GM18502 (cell line): Measurements from ENCODE around the gene NKTR.

Experiments used
- ATAC-seq: cut with Tn5 transposase; IDR thresholded peaks from one replicate; pipeline ENCODE4 v1.9.1; 2021; ENCODE audit warnings: mild to moderate bottlenecking; ENCODE audit not compliant: unreplicated experiment, poor library complexity

NKTR gene

DNA sequence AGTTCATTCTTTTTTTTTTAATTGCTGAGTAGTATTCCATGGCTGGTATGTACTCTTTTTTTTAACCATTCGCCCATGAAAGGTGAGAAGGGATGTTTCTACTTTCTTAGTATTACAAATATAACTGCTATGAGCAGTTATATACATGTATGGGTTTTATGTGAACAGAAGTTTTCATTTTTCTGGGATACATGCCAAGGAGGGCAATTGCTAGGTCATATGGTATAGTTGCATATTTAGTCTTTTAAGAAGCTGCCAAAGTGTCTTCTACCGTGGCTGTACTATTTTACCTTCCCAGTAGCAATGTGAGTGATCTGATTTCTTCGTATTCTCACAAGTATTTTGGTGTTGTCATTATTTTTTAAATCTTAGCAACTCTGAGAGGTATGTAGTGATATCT is 73.7 kb downstream of the NKTR start:
- no peak for ATAC-seq

DNA sequence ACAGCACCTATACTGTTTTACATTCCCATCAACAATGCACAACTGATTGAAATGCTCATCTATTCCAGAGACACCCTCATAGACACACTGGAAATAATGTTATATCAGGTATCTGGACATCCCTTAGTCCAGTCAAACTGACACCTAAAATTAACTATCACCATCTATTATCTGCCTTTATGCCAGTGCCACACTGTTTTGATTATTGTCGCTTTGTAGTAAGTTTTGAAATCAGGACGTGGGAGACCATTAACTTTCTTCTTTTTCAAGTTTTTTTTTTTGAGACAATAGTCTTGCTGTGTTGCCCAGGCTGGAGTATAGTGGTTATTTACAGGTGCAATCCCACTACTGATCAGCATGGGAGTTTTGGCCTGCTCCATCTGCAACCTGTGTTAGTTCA is 75.4 kb downstream of the NKTR start:
- no peak for ATAC-seq

DNA sequence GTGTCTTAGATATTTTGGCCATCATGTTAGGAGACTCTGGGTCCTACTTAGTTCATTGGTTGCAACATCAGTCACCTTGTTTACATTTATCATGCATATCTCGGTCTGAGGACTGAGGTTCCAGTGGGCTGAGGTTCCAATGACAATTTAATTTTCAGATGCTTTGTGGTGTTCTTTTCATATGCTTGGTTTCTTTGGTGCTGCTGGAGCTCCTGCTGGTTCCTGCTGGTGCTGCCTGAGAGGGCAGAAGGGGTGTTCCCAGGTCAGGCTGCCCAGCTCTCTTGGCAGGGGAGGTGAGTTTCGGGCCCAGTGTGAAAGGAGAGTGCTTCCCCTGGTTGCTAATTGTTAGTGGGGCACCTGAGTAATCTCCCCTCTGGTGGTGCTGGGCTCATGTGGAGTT is 78.0 kb downstream of the NKTR start:
- ATAC-seq: no peak

DNA sequence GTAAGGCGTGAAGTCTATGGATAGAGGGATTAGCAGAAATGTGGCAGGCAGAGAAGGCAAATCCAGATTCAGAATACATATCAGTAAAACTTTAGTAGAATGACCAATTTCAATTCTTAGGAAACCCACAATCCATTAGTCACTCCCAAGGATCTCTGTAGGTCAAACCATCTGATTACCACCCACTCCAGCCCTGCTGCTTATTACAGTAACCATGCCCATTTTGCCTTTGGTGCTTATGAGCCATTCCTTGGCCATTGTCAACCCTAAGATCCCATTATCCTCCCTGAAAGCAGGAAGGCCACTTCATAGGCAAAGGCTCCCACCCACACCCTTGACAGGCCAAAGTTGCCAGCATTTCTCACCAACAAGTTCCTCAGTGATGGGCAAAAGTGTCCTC is 79.8 kb downstream of the NKTR start:
- no peak for ATAC-seq

DNA sequence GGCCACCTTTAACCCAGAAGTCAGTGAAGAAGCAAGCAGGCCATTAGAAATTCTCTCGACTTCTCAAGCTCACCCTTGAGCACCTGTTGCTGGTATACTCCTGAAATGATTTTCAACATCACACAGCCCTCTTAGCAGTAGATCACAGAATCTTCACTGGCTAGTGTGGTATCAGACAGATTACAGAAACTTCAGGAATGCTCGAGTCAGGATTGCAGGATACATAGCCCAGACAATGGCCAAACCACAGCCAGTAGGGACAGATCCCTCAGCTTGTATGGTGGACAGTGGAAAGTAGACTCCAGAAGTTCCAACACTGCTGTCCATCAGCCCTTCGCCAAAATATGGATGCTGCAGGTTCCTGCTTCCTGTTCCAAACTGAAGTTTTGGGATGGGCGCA is 80.3 kb downstream of the NKTR start:
- ATAC-seq: no peak

DNA sequence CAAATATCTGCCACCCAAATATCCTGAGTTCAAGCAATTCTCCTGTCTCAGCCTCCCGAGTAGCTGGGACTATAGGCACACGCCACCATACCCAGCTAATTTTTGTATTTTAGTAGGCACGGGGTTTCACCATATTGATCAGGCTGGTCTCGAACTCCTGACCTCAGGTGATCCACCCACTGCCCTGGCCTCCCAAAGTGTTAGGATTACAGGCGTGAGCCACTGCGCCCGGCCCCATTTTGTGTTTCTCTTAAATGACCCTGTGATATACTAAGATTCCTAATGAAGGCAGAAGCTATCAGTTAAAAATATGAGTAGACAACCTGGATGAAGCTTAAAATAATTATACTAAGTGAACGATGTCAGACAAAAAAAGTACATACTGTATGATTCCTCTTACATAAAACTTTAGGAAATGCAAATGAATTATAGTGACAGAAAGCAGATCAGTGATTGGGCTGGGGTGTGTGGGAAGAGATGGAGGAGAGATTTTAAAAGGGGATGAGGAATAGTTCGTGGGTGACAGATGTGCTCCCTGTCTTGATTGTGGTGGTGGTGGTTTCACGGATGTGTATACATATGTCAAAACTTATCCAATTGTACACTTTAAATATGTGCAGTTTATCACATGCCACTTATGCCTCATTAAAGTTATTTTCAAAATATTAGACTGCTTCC is 81.0 kb downstream of the NKTR start:
- no peak for ATAC-seq

DNA sequence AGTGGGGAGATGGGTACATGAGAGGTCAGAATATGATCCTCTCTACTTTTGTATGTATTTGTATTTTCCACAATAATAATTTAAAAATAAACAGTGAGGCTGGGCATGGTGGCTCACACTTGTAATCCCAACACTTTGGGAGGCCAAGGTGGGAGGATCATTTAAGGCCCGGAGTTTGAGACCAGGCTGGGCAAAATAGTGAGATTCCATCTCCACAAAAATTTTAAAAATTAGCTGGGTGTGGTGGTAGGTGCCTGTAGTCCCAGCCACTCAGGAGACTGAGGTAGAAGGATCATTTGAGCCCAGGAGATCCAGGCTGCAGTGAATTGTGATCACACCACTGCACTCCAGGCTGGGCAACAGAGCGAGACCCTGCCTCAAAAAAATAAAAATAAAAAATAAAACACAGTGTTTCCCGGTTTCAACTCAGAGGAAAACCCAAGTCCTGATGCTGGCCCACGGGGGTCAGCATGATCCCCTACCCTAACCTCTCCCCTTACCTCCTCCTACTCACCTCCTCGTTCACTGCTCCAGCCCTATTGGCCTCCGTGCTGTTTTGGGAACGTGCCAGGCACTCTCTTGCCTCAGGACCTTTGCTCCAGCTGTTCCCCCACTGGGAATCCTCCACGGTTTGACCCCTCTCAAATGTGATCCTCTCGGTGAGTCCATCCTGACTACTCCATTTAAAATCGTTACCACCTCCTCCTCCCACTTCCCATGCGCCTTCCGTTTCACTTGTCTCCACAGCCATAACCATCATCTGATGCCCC is 82.0 kb downstream of the NKTR start:
- ATAC-seq: no peak

DNA sequence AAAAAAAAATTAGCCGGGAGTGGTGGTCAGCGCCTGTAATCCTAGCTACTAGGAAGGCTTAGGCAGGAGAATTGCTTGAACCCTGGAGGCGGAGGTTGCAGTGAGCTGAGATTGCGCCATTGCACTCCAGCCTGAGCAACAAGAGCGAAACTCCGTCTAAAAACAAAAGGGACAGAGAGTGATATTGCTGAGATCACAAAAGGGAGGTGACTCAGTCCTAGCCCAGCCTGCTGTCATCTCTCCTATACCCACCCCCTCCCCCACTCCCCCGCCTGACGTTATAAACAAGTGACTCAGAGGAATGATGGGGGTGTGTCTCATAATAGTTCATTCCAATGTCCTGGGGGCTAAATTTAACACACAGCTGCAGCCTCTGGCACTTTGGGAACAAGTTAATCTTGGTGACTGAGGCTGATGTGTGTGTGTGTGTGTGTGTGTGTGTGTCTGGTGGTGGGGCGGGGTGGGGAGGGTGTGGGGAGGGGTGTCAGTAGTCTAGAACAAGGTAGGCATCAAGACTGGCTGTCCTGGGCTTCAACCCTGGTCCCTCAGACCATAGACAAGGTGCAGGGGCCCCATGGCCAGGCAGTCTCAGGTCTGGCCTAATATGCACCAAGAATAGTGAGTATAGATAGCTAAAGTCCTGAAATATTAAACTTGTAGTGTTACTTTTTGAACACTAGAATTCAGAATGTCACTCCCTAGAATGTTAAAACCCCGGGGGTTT is 83.6 kb downstream of the NKTR start:
- ATAC-seq: no peak

DNA sequence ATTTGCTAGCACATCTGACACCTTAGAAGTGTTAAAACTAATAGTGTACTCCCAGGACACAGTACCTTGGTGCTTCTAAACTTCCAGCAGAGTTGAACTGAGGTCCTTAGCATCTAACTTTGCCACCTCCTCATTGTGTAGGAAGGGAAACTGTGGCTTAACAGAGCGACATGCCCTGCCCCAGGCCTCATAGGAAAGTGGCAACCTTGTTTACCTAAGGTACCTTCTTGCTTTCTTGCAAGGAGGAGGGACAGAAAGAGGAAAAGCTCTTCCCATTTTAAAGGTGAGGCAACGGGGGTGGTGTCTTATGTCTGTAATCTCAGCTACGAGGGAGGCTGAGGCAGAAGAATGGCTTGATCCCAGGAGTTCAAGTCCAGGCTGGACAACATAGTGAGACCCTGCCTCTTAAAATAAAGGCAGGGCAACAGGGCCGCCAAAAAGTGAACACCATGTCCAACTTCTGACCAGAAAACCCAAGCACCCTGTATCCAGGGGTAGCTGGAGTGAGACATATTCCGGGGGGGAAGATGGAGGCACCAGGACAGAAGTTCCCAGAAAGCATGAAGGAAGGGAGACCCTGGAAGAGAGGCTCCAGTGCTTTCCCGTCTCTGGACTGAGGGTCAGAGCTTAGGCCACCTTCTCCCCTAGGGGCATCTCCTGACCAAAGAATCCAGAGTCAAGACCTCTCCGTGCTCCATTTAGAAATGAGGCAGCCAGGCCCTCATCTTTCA is 84.3 kb downstream of the NKTR start:
- no peak for ATAC-seq

DNA sequence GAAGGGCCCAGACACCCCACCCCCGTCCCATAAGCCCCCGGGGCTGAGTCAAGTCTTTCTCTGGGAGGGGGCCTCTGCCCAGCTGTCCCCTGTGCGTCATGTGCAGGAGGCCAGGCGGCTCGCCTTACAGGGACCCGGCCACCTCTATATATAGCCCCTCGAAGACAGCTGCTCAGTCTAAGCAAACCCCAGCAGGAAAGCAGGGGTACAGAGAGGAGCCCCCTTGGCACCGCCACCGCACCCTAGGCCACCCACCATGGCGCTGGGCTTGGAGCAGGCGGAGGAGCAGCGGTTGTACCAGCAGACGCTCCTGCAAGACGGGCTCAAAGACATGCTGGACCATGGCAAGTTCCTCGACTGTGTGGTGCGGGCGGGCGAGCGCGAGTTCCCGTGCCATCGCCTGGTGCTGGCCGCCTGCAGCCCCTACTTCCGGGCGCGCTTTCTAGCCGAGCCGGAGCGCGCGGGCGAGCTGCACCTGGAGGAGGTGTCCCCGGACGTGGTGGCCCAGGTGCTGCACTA is 84.9 kb downstream of the NKTR start, which contains the start of gene KLHL40:
Gene KLHL40, plus strand, starts transcription at position 175 of the 519 bp plus-strand sequence. Its CDS starts 82 bp downstream, at position 257.
- no peak for ATAC-seq

DNA sequence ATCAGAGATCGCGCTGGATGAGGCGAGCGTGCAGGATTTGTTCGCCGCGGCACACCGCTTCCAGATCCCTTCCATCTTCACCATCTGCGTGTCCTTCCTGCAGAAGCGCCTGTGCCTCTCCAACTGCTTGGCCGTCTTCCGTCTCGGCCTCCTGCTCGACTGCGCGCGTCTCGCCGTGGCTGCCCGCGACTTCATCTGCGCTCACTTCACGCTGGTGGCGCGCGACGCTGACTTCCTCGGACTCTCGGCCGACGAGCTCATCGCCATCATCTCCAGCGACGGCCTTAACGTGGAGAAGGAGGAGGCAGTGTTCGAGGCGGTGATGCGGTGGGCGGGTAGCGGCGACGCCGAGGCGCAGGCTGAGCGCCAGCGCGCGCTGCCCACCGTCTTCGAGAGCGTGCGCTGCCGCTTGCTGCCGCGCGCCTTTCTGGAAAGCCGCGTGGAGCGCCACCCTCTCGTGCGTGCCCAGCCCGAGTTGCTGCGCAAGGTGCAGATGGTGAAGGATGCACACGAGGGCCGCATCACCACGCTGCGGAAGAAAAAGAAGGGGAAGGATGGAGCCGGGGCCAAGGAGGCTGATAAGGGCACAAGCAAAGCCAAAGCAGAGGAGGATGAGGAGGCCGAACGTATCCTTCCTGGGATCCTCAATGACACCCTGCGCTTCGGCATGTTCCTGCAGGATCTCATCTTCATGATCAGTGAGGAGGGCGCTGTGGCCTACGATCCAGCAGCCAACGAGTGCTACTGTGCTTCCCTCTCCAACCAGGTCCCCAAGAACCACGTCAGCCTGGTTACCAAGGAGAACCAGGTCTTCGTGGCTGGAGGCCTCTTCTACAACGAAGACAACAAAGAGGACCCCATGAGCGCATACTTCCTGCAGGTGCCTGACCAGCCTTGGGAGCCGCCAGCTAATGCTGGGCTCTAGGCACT is 85.7 kb downstream of the NKTR start:
- no peak for ATAC-seq

DNA sequence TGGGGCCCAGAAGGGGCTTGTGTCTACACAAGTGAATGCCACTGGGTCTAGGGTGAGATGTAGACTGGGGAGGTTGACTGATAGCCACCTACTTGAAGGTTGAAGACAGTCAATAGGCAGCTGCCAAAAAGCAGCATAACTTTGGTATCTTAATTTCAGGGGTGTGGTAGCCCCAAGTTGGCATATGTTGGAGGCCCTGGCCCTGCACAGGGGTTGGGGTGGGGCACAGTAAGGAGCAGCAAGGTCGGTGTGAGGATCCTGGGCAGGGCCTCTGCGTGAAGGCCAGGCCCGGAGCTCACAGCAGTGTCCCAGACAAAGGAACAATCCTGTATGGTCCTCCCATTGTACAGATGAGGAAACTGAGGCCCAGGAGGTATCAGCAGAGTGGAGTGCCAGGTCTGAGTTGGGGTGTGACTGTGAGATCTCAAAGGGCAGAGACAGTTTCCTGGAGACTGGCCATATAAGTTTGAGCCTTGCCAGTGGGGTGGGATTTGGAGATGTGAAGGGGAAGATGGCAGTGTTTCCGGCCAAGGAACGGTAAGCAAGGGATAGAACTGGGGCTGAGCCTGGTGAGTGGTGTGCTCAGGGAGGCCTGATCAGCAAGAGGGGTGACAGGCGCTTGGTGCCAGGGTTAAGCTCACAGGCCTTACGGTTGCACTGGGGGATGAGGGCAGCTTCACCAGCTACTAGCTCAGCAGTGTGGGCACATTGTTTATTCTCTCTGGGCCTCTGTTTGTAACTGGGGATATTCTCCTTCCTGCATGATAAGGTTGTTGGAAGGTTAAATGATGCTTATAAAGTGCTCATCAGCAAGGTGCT is 86.6 kb downstream of the NKTR start:
- ATAC-seq: no peak

DNA sequence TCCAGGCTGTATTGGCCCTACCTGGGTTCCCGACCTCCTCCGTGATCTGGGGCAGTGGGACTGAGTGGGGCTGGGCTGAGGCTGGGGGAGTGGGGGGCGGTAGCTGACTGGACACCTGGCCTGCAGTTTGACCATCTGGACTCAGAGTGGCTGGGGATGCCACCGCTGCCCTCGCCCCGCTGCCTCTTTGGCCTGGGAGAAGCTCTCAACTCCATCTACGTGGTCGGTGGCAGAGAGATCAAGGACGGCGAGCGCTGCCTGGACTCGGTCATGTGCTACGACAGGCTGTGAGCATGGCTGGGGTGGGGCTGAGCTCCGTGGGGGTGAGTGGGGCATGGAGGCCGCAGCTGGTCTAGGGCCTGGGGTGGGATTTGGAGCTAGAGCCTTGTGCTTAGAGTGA is 87.5 kb downstream of the NKTR start:
- ATAC-seq: no peak

DNA sequence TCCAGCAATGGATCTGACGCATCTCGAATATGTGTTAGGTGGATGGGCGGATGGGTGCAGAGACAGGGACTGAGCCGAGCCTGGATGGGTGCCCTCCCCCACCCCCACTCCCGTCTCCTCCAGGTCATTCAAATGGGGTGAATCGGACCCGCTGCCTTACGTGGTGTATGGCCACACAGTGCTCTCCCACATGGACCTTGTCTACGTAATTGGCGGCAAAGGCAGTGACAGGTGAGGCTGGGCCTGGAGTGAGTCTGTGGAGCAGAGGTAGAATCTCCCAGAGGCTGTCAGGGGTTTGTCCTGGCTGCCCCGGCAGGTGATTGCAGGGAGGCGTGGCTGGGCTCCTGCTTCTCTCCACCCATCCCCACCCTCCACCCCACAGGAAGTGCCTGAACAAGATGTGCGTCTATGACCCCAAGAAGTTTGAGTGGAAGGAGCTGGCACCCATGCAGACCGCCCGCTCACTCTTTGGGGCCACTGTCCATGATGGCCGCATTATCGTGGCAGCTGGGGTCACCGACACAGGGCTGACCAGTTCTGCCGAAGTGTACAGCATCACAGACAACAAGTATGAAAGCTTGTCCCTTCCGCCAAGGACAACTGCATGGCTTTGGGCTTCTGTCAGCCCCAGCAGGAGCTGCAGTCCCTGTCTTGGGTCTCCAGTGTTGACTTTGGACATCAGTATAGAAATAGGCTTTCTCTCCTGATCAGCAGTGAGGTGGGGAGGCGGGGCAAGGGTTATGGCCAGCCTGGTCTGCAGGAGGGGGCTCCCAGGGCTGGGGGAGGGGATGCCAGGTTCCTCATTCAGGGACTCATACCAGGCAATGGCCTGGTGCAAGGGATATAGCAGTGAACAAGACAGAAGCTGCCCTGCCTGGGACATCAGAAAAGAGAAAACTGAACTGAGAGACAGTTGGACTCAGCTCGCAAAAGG is 88.3 kb downstream of the NKTR start:
- no peak for ATAC-seq

DNA sequence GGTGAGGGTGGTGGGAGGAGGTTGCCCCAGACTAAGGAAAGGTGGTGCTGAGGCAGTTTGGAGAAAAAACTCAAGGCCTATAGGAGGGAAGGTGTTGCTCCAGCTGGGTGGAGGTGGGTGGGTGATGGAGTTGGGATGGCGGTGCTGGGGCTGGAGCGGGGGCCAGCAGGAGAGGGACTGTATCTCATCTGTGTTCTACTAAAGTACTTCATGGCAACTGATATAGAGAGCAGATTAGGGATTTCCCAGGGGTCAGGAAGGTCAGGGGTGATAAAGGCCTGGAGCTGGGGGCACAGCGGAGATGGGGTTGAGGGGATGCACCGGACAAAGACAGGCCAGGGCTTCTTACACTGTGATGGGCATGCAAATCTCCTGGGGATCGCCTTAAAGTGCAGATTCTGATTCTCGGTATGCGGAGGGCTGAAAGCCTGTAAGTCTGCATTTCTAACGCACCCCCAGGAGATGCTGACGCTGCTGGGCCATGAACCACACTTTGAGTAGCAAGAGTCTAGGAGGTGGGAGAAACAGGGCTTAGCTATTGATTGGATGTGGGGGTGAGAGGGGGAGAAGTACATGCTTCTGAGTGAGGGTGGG is 89.0 kb downstream of the NKTR start:
- ATAC-seq: no peak

DNA sequence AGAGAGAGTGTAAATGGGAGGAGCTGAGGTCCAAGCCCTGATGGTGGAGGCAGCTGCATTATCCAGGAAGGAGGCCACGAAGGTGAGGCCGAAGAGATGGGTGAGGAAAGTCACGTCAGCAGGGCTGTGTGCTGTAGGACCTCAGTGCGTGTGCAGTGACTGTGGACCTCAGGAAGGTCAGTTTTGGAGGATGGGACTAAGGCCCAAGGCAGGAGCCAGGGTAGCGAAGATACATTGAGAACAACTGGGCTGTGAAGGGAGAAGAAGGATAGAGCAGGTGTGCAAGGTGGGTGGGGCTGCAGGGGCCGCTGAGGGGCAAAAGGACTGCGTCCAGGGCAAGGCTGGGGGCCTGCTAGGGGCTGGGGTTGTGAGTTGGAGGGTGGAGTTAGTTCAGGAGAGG is 89.7 kb downstream of the NKTR start:
- no peak for ATAC-seq
